Esophagus muscularis mucosa (tissue), 4 donors: ENCODE data around the gene TNNT2. TPM values are rescaled to one million over a fixed set of nuclear protein-coding genes. Genes with fewer than 3 reads are reported as not detected.

ENCODE experiments used
- DNase-seq: peaks from one replicate; pipeline ENCODE4 v3.0.0-alpha.2; 2017; ENCODE audit errors: extremely low spot score
- H3K27ac ChIP-seq, 4 donors: fragments of 200-600 bp; sonication (generic); replicated peaks in 1 of 4; 1 replicate in 3 of 4; 2 replicates in 1 of 4; pipeline ENCODE4 v1.5.1; 2016 to 2019; ENCODE audit warnings: mild to moderate bottlenecking in 1 of 4
- H3K27me3 ChIP-seq, 4 donors: fragments of 200-600 bp; sonication (generic); one replicate each; pipeline versions ENCODE4 v1.5.1 to v1.6.0; 2016 to 2019
- H3K36me3 ChIP-seq, 4 donors: fragments of 200-600 bp; sonication (generic); one replicate each; pipeline ENCODE4 v1.5.1; 2016 to 2019
- H3K4me1 ChIP-seq, 4 donors: fragments of 200-600 bp; sonication (generic); one replicate each; pipeline ENCODE4 v1.5.1; 2016 to 2019
- H3K4me3 ChIP-seq, 4 donors: fragments of 200-600 bp; sonication (generic); 1 replicate in 2 of 4; 2 replicates in 2 of 4; pipeline ENCODE4 v1.5.1; 2016 to 2019; ENCODE audit warnings: mild to moderate bottlenecking in 4 of 4, moderate library complexity in 1 of 4
- H3K9me3 ChIP-seq, 4 donors: fragments of 200-600 bp; sonication (generic); 1 replicate in 3 of 4; 2 replicates in 1 of 4; pipeline ENCODE4 v1.5.1; 2016 to 2019
- CTCF ChIP-seq, 3 experiments: fragments of 200-600 bp in 2 of 3; fragments of 450-650 bp in 1 of 3; sonication (generic) in 2 of 3; IDR thresholded peaks; one replicate each; pipeline ENCODE4 v1.5.1; 2017 to 2019; ENCODE audit warnings: antibody characterized with exemption in 3 of 3, mild to moderate bottlenecking in 2 of 3, moderate library complexity in 1 of 3
- EP300 ChIP-seq: sonication (generic); formaldehyde crosslinking; IDR thresholded peaks from one replicate; pipeline ENCODE4 v1.6.1; 2017; ENCODE audit warnings: antibody characterized with exemption
- POLR2A ChIP-seq: fragments of 450-650 bp; IDR thresholded peaks from one replicate; pipeline ENCODE4 v1.6.1; 2017; ENCODE audit warnings: antibody characterized with exemption, moderate library complexity, mild to moderate bottlenecking, low read depth
- POLR2AphosphoS5 ChIP-seq, 2 donors: sonication (generic); formaldehyde crosslinking; IDR thresholded peaks; one replicate each; pipeline ENCODE4 v1.6.1; 2017; ENCODE audit warnings: antibody characterized with exemption in 2 of 2
- WGBS: methylation state at CpG from one replicate; pipeline ENCODE4 v1.1.5; 2018; 5-methylcytosine and 5-hydroxymethylcytosine counted together
- intact Hi-C: fragments of 100-400 bp; cut with DNase I; formaldehyde crosslinking; loops from one replicate; pipeline ENCODE4 v1.15.1; 2023
- total RNA-seq, 4 donors: library from RNA; depleted of rRNA; stranded (reverse); fragments of >200 nt; gene quantifications; one replicate each; pipeline versions ENCODE4 v1.1.0 to v1.2.1, GENCODE V29; 2016

Gene TNNT2
- total RNA-seq, 4 donors from 2014 or later = 0.83 to 2.0 TPM; not detected in 2

GRCh38 chr1:201335174-201335870 is 42.2 kb downstream of the TNNT2 start:
- no peak for DNase-seq
- H3K27ac ChIP-seq = no peak overlapping the region
- no peak overlapping the region for H3K4me3 ChIP-seq
- intact Hi-C loops = no loop called here
- H3K4me1 ChIP-seq = no peaks in the 10 kb centered on the region
- H3K9me3 ChIP-seq = no peaks in the 10 kb centered on the region
- 79% methylated on average over 10 of the region's 10 CpGs for WGBS
- no peak for TF ChIP-seq POLR2AphosphoS5 (IDR thresholded peaks at IDR 0.05)
- TF ChIP-seq EP300 = no peak
- TF ChIP-seq POLR2A = no peak
- no peak for TF ChIP-seq CTCF (IDR thresholded peaks at IDR 0.05)
- H3K36me3 ChIP-seq = no peaks in the 10 kb centered on the region
- H3K27me3 ChIP-seq = no peaks in the 10 kb centered on the region

GRCh38 chr1:201334325-201335173 is 42.9 kb downstream of the TNNT2 start:
- Histone ChIP-seq H3K4me3 (no peak overlapping the region), H3K9me3 (no peaks in the 10 kb centered on the region), H3K27ac (no peak overlapping the region), H3K27me3 (no peaks in the 10 kb centered on the region), H3K36me3 (no peaks in the 10 kb centered on the region), H3K4me1 (peaks cover 0 to 4% (median 2%) of the 10 kb centered on the region in 4 donors)
- 81% methylated on average over 11 of the region's 11 CpGs for WGBS
- intact Hi-C loops = no loop called here
- no peak for DNase-seq
- no peak for TF ChIP-seq CTCF (IDR thresholded peaks at IDR 0.05)
- TF ChIP-seq POLR2AphosphoS5 (IDR thresholded peaks at IDR 0.05) = no peak
- no peak for TF ChIP-seq EP300
- no peak for TF ChIP-seq POLR2A

GRCh38 chr1:201332616-201333335 is 44.7 kb downstream of the TNNT2 start:
- no peak overlapping the region for H3K4me3 ChIP-seq
- peaks cover 0 to 8% (median 4%) of the 10 kb centered on the region in 4 donors for H3K4me1 ChIP-seq
- no peak overlapping the region for H3K27ac ChIP-seq
- H3K36me3 ChIP-seq = no peaks in the 10 kb centered on the region
- intact Hi-C loops = no loop called here
- WGBS = 93% methylated on average over 7 of the region's 10 CpGs
- TF ChIP-seq POLR2AphosphoS5 (IDR thresholded peaks at IDR 0.05) = no peak
- TF ChIP-seq CTCF (IDR thresholded peaks at IDR 0.05) = no peak
- TF ChIP-seq POLR2A = no peak
- no peak for TF ChIP-seq EP300
- no peaks in the 10 kb centered on the region for H3K27me3 ChIP-seq
- H3K9me3 ChIP-seq = no peaks in the 10 kb centered on the region
- DNase-seq = no peak

- 92% methylated on average over 5 of the region's 8 CpGs for WGBS
Measured at GRCh38 chr1:201332021-201332420, 45.5 kb downstream of the TNNT2 start.

GRCh38 chr1:201331166-201331565 is 46.3 kb downstream of the TNNT2 start:
- 91% methylated on average over 7 of the region's 7 CpGs for WGBS
- no peak for TF ChIP-seq POLR2A
- TF ChIP-seq CTCF (IDR thresholded peaks at IDR 0.05) = no peak
- TF ChIP-seq POLR2AphosphoS5 (IDR thresholded peaks at IDR 0.05) = no peak
- no peak for TF ChIP-seq EP300
- Histone ChIP-seq H3K27ac (no peak overlapping the region), H3K9me3 (no peaks in the 10 kb centered on the region), H3K36me3 (no peaks in the 10 kb centered on the region), H3K4me1 (peaks cover 0 to 8% (median 4%) of the 10 kb centered on the region in 4 donors), H3K27me3 (no peaks in the 10 kb centered on the region), H3K4me3 (no peak overlapping the region)
- intact Hi-C loops = no loop called here
- DNase-seq = no peak

More at GRCh38 chr1:201332021-201332420, 45.5 kb downstream of the TNNT2 start:
- no peaks in the 10 kb centered on the region for H3K9me3 ChIP-seq
- H3K27me3 ChIP-seq = no peaks in the 10 kb centered on the region
- no peak overlapping the region for H3K27ac ChIP-seq
- peaks cover 0 to 8% (median 4%) of the 10 kb centered on the region in 4 donors for H3K4me1 ChIP-seq
- no peak for TF ChIP-seq EP300
- DNase-seq = no peak
- H3K4me3 ChIP-seq = no peak overlapping the region
- intact Hi-C loops = no loop called here
- no peaks in the 10 kb centered on the region for H3K36me3 ChIP-seq
